ENCODE measurements around the gene CSHL1.
"Not testable (repeated sequence)": the region's sequence is repeated elsewhere in the genome, so short reads cannot be mapped to it uniquely, and the experiment has no call there.

The CSHL1 gene

DNA sequence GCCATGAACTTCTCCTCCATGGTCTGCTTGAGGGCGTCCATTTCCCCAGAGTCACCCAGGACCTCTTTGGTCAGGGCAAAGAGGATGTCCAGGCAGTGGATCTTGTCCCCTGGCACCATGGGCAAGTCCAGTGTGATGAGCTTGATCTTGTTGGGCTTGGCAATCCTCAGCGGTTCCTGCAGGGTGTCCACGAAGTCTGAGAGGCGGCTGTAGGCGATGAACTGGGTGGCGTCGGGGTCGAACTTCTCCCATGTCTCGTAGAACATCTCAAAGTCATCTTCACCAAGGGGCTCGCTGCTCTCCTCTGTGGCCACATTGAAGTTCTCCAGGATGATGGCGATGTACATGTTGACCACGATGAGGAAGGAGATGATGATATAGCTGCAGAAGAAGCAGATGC is 30.1 kb upstream of the CSHL1 start:
- DNase-seq (ENCODE audit: extremely low read depth in 1 of 2, low read depth in 1 of 2) = no peak

DNA sequence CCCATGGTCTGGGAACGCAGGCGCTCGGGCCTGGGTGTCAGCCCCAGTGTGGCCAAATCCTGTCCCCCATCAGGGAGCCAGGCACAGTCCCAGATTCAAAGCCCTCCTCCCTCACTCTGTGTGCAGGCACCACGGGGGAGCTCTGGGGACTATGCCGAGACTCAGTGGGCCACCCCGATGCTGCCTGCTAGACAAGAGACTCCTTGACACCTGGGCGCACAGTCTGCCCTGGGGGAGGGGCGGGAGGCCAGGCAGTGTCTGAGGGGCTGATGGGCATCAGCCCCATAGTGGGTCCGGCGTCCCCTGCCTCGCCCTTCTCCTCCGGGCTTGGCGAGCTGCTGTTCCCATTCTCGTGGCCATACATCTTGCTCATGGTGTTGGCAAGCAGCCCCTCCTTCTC is 29.5 kb upstream of the CSHL1 start:
- DNase-seq (ENCODE audit: extremely low read depth in 1 of 2, low read depth in 1 of 2) = no peak

DNA sequence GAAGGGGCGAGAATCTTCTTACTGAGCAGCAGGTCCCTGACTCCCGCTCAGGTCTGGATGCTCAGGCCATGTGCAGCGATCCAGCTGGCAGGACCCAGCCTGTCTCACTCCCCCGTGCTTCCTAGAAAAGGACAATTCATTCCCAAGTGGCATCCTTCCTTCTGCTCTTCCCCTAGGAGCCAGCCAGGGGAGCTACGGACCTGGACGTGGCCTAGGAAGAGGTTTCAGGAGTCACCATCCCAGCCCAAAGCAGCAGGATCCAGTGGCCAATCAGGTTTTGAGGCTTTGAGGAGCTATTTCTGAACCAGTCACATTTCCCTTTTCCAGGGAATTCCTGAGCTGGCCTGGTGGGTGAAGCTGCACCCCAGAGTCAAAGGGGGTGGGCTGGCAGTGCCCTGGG is 28.8 kb upstream of the CSHL1 start:
- no peak for DNase-seq (ENCODE audit: extremely low read depth in 1 of 2, low read depth in 1 of 2)

DNA sequence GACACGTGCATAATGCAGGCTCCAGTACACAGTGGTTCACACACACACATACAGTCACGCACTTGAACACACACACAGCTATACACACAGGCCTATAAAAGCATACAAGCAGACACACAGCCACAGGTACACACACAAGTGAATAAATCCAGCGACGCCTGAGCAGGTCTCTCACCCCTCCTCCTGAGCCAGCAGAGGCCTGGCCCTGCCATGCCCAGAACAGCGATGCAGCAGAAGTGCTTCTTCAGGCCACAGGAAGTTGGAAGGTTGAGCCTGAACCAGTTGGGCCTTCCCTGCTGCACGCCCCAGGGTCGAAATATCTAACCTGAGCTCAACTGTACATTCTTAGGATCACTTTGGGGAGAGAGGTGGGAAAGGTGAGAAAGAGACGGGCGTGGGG is 28.3 kb upstream of the CSHL1 start:
- DNase-seq (ENCODE audit: extremely low read depth in 1 of 2, low read depth in 1 of 2) = no peak

DNA sequence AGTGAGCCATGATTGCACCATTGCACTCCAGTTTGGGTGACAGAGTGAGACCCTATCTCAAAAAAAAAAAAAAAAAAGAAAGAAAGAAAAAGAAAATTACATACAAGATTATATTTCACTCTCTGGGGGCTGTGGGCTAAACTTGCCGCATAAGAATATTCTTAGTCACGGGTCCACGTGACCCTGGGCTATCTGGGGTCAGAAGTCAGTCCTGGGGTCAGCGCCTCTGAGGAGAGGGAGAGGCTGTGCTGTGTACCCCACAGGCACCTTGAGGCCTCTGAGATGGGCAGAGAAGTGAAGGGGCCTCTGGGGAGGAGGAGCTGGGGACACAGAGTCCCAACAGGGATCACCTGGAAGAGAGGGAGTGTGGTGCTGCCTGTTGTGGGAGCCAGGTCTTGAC is 26.9 kb upstream of the CSHL1 start:
- no peak for DNase-seq (ENCODE audit: extremely low read depth in 1 of 2, low read depth in 1 of 2)

DNA sequence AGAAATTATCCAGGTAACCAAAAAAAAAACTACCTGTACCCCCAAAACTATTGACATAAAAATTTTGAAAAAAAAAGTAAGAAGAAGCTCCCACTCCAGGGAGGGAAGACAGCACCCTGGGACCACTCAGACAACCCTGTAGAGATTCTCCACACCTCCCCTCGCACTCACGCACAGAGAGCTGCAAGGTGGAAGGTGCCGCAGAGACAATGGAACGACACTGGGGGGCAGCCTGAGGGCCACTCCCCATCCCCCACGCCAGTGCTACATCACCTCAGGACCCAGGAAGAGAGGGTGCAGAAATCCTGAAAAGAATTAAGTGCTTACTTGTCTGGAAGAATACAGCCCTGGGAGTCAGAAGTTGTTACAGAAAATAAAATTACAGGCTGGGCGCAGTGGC is 26.3 kb upstream of the CSHL1 start:
- no peak for DNase-seq (ENCODE audit: extremely low read depth in 1 of 2, low read depth in 1 of 2)

DNA sequence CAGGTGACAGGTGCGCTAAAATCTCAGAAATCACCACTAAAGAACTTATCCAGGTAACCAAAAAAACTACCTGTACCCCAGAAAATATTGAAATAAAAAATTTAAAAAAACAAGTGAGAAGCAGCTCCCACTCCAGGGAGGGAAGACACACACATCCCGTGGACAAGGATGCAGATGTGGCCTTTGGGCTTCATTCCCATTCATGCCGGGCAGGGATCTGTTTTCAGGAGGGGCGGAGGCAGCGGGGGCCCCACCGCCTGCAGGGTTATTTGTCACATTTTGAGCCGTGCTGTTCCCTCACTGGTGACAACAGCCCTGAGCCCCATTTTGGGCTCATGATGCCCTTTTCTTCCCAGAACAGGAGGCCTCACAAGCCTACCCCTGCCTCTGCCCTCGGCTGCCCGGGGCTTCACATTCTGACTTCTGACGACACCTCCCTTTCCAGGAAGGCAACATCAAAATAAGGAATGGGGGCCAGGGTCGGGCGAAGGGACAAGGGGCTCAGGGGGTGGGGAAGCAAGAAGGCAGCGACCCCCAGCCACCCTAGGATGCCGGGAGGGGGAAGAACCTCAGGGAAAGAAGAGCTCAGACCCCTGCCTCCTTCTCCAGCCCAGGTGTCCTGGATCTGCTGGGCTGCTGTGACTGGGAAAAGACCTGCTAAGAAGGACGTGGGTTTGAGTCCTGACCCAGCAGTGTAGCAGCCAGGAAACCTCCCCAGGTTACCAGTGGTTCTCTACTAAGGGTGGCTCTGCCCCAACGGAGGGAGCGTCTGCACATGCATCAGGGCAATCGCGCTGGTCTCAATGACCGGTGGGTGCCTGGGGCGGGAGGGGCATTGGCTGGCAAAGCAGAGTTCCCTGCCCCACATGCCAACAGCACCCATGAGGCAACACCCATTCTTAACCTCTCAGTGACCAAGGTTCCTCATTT is 23.4 kb upstream of the CSHL1 start:
- no peak for DNase-seq (ENCODE audit: extremely low read depth in 1 of 2, low read depth in 1 of 2)

DNA sequence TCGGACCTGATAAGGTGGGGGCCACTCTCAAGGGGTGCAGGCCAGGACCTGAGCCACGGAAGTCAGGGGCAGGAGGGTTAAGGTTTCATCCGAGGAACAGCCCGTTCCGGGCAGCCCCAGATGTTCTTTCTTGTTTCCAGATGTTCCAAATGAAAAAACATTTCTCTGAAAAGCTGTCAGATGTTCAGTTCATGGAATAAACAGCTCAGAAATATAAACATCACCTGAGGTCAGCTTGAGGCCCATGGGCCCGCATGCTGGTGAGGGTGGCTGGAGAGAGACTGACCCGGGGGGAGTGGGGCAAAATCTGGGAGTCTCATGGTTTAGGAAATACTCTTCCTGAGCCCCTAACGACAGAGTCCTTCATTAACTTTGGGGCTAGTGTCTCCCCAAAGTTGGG is 22.5 kb upstream of the CSHL1 start:
- no peak for DNase-seq (ENCODE audit: extremely low read depth in 1 of 2, low read depth in 1 of 2)

DNA sequence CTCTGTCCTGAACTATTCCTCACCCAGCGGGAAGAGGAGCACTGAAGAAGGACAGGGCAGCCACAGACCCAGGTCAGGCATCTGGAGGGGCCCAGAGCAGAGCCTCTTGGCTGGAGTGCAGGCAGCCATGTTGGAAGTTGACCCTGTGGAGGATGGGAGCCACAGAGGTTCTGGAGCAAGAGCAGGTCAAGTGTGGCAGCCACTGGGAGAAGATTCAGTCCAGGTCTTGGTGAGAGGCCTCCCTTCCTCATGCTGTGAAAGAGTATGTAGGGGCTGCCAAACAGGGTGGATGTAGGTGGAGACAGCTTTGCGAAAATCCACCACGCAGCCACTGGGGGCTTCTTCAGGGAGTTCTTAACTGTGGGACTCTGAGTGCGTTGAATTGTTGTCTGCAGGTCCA is 21.7 kb upstream of the CSHL1 start:
- DNase-seq (ENCODE audit: extremely low read depth in 1 of 2, low read depth in 1 of 2) = no peak

DNA sequence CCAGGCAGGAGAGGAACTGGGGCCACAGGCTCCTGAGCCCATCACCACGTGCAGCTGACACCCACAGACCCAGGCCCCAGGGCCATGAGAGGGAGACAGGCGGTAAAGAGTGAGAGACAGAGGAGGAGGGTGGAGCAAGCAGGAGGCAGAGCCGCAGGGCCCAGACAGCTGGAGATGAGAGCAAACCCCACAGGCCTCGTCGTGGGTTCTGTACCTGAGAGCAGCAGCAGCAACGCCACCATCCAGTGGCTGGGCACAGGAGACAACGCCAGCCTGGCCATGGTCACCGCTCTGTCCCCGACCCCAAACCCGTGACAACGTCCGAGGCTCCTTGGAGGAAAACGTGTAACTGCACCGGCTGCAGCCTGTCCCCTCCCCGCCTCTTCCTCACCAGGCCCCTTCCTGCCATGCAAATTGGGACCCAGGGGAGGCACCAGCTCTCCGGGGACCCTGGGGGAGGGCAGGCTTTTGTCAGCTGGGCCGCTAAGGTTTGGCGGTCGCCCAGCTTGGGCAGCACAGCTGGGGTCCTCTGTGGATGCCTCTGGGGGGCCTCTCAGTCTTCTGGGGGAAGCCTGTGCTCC is 21.0 kb upstream of the CSHL1 start, which contains the start of gene CD79B:
CD79B (minus strand) TSS at position 351 of the 581 bp plus-strand sequence; CDS start at position 281, 70 bp downstream.
- no peak for DNase-seq (ENCODE audit: extremely low read depth in 1 of 2, low read depth in 1 of 2)

DNA sequence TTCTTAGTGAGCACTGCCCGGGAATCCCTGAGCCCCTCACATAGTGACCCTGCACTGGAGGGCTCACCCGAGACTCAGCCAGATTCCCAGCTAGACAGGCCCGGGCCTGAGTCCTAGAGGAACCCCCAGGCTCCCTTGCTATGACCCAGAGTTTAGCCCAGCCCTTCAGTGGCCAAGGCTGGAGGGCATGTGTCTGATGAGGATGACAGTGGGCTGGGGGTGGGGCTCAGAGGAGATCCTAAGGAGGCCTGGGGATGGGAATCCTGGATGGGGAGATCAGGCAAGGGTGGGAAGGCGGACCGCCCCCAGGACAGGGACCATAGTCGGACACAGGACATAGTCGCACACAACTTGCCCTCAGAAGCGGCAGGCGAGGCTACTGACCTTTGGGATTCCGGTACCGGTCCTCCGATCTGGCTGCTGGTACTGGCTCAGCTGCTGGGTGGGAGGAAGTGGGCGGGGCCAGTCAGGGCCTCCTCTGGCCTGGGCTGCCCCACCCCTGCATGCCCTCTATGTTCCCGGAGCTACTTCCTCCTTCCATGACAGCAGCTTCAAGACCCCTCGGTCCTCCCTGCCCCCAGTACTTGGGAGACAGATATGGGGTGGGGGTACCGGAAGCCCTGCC is 20.0 kb upstream of the CSHL1 start:
- DNase-seq (ENCODE audit: extremely low read depth in 1 of 2, low read depth in 1 of 2) = peak in 1 of 2 donors; percentile 41

DNA sequence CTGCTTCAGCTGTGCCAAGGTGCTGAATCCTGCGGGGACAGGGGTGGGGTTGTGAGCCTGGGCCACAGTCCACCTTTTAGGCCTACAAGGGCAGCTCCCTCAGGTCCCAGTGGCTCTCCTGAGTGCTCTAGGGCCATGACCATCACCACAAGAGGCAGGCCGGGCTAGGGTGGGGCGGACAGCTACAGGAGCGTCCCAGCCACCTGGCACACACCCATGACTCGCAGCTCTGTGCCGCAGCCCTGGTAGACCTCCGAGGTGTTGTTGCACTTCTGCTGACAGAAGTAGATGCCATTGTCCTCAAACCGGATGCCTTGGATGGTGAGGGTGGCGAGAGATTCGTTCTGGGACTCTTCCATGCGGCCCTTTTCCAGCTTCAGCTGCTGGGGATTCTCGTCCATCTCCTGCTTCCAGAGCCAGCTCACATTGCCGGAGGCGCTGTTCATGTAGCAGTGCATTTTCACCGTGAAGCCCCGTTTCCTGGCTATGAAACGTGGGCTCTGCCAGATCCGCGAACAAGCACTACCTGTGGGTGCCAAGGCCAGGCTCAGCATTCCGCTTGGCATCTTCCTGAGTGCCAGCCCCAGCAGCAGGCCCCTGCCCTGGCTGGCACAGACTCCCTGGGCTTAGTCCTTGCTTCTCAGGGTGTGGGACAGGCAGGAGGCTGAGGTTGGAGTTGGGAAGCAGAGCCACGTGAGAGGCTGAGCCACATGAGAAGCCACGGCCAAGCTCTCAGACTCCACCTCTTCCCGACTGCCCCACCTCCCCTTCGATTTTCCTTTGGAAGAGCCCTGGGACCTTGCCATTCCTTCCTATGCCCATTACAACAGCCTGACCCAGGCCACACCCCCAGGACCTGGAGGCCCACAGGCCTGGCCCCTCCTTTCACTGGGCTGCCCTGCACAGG is 19.1 kb upstream of the CSHL1 start:
- no peak for DNase-seq (ENCODE audit: extremely low read depth in 1 of 2, low read depth in 1 of 2)

DNA sequence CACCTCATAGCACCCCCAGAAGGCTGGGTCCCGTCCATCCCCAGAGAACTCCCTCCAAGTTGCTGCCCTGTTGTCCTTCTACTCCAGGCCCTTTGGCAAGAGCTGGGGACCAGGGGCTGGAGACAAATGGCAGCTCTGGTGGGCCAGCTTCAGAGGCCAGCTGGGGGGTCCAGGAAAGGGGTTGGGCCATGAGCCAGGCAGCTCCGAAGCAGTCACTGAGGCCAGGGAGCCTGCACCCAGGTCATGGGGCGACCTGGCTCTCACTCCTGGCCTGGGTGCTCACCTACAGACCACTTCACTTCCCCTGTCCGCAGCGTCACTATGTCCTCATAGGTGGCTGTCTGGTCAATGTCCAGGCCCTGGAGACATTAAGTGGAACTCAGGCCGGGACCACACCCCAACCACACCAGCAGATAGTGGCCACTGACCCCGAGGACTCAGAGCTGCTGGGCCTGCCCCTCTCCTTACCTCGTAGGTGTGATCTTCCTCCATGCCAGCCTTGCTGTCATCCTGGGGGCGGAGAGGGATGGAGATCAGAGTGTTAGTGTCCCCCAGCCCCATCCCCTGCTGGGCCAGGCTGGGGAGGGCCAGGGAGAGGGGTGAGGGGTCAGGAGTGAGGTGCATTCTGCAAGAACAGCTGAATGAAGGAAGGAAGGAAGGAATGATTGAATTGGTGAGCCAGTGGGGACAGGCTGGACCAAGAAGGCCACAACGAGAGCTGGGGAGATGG is 18.1 kb upstream of the CSHL1 start:
- DNase-seq (ENCODE audit: extremely low read depth in 1 of 2, low read depth in 1 of 2) = no peak

DNA sequence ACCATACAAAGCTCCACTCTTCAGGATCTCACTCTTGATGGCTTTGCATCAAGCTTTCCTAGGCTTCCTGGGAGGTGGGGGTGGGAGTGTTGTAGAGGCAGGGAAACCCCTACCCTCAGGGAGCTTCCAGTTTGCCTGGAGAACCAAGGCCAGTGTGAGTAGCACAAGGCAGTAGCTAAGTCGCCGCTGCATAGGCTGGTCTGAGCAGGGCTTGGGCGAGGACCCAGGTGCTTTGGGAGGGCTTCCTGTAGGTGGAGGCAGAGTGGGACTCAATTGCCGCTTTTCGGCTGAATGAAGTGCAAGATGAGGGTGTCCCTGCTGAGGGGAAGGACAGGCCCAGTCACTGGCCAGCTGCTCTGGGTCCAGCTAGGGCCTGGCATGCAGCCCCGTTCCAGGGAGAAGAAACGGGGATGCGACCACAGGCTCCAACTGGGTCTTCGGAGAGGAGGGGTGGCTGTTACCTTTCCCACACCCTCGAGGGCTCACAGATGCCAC is 17.2 kb upstream of the CSHL1 start:
- no peak for DNase-seq (ENCODE audit: extremely low read depth in 1 of 2, low read depth in 1 of 2)

DNA sequence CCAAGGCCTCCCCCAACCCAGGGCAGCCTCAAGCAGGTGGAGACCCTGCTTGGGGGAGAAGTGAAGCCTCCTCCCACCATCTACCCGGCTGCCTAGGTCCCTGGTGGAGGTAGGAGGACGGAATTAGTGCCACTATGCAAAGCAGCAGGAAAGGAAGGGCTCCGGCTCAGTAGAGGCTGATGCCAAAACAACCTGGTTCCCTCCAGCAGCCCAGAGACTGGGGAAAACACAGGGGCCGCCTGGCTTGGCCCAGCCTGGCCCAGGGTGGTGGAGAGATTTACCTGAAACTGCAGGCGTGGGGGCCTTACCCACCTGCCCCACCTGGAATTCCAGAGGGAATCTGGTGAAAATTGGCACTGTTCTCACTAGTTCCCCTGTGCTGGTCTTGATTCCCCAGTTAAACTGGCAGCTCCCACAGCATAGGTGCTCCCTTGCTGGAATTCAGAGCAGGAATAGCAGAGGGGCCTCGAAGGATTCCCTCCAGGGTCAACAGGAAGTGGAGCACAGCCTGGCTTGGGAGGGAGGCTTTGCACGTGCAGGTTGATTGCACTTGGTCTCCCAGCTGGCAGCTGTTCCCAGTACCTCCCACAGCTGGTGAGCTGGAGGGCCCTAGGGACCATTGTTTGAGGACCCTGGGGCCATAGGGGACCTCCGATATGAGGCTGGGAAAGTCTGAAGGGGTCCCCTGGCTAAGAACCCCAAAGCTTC is 16.6 kb upstream of the CSHL1 start:
- no peak for DNase-seq (ENCODE audit: extremely low read depth in 1 of 2, low read depth in 1 of 2)

DNA sequence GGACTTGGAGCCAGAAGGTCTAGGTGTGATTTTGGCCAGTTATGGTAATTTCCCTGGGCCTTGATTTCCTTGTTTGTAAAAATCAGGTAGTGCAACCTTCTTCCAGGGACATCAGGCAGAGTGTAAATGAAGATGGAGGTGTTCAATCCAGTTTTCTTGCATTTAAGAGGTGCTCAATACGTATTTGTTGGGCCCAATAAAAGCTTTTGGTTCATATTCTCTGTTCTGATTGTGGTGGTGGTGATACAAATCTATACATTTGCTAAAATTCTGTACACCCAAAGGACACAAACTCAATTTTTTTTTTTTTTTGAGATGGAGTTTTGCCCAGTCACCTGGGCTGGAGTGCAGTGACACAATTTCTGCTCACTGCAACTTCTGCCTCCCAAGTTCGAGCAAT is 15.1 kb upstream of the CSHL1 start:
- no peak for DNase-seq (ENCODE audit: extremely low read depth in 1 of 2, low read depth in 1 of 2)

DNA sequence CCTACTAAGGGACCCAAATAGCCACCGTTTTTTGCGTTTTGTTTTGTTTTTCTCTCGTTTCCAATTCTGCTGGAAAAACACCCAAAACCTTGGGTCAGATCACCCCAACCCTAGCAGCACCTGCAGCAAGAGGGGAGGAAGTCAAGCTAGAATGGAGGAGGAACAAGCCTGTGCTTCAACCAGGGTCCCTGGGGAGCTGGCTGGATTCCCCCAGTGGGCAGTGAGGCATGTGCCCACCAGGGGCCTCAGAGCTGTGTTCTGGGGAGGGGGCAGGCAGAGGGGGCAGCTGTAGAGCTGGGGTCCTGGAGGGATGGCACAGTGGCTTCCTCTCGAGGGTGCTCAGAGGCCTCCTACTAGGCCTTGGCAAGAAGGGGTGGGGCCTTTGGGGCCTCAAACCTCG is 14.6 kb upstream of the CSHL1 start:
- no peak for DNase-seq (ENCODE audit: extremely low read depth in 1 of 2, low read depth in 1 of 2)

DNA sequence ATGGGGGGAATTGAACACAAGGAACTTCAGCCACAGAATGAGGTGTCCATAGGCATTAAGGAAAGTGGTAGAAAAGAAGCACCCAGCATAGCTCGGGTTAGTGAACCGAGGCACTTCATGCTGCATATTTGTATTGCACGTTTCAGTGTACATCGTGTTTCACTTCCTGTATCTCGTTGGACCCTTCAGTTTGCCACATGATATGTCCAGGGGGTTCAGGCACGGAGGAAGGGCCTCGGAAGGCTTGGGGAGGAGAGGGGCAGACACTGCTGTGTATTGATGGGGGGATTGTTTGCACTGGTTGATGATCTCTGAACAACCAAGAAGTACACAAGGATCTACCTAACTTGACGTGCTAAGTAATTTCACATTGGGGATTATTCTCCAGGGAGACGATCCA is 11.3 kb upstream of the CSHL1 start:
- DNase-seq (ENCODE audit: extremely low read depth in 1 of 2, low read depth in 1 of 2) = not testable (repeated sequence)

DNA sequence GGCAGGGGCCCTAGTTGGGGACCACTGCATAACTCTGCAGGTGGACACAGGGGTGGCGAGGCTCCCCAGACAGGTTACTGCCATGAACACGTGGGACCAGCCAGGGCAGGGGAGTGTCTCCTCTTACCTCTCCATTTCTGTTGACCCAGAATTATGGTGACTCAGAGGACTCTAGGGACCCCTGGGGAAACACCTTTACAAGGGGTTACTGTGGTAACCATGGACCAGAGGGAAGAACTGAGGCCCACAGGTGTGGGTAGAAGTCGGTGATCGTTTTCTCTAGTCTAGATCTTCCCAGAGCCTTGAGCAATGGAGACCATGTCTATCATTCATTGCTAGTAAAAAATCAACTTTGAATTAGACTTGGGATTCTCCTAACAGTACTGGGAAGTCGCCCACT is 9.7 kb upstream of the CSHL1 start:
- not testable (repeated sequence) for DNase-seq (ENCODE audit: extremely low read depth in 1 of 2, low read depth in 1 of 2)

All from activated CD8-positive, alpha-beta memory T cell treated with anti-CD3 and anti-CD28 coated beads for 1 hour (primary cell).